Stimulated activated CD4-positive, alpha-beta T cell treated with anti-CD3 and anti-CD28 coated beads, Interleukin-4, amount 100 ng/mL, for 4 hours (primary cell): ENCODE data around the gene NR2C2.

Source experiments
- DNase-seq, 2 experiments: peaks; one replicate each; pipeline ENCODE4 v3.0.0-alpha.2; 2020

NR2C2 gene

GRCh38 chr3:15065550-15066007 lies 118.2 kb downstream of the NR2C2 start:
- DNase-seq = no peak

- no peak for DNase-seq
Measured at GRCh38 chr3:15066467-15066866, 119.1 kb downstream of the NR2C2 start.

- DNase-seq = no peak
Measured at GRCh38 chr3:15069441-15069840, 122.1 kb downstream of the NR2C2 start.

GRCh38 chr3:15071699-15072098 lies 124.3 kb downstream of the NR2C2 start:
- no peak for DNase-seq

GRCh38 chr3:15074500-15074899 lies 127.1 kb downstream of the NR2C2 start:
- no peak for DNase-seq

- DNase-seq = no peak
Measured at GRCh38 chr3:15079091-15079490, 131.7 kb downstream of the NR2C2 start.

- DNase-seq = no peak
Measured at GRCh38 chr3:15081960-15082664, 134.7 kb downstream of the NR2C2 start.

- no peak for DNase-seq
Measured at GRCh38 chr3:15083252-15083651, 135.9 kb downstream of the NR2C2 start.

GRCh38 chr3:15086263-15086662 lies 138.9 kb downstream of the NR2C2 start:
- DNase-seq = no peak

GRCh38 chr3:15086699-15087098 lies 139.3 kb downstream of the NR2C2 start:
- DNase-seq = no peak

- no peak for DNase-seq
Measured at GRCh38 chr3:15089201-15089600, 141.8 kb downstream of the NR2C2 start.

- DNase-seq = no peak
Measured at GRCh38 chr3:15091575-15091974, 144.2 kb downstream of the NR2C2 start.

- DNase-seq = no peak
Measured at GRCh38 chr3:15092686-15093085, 145.3 kb downstream of the NR2C2 start.

GRCh38 chr3:15094187-15094875 lies 146.9 kb downstream of the NR2C2 start:
- no peak for DNase-seq

GRCh38 chr3:15096046-15096445 lies 148.7 kb downstream of the NR2C2 start:
- DNase-seq = no peak

GRCh38 chr3:15097891-15098290 lies 150.5 kb downstream of the NR2C2 start:
- no peak for DNase-seq
